ENCODE results near the gene KRTAP17-1.
A peak's percentile ranks its signal among the peaks of the same experiment; 100 is the strongest.

KRTAP17-1 gene

GRCh38 chr17:41340494-41340893 lies 25.0 kb upstream of the KRTAP17-1 start:
- Histone ChIP-seq H3K23ac (ENCODE audit: low read depth, low read length, poor library complexity) (no peak overlapping the region), H2BK15ac (ENCODE audit: low read length) (no peak overlapping the region), H3K27ac (replicated peaks; ENCODE audit: low read length) (no peak overlapping the region), H3K27me3 (ENCODE audit: control insufficient read depth in 3 of 3, insufficient read depth in 3 of 3, low read depth in 1 of 3, low read length in 3 of 3) (no peaks in the 10 kb centered on the region), H4K91ac (ENCODE audit: low read depth, low read length, poor library complexity) (no peak overlapping the region), H3K9ac (ENCODE audit: low read depth, low read length, poor library complexity) (no peak overlapping the region), H3K9me3 (replicated peaks in 1 of 2; ENCODE audit: control insufficient read depth in 2 of 2, insufficient read depth in 1 of 2, low read depth in 1 of 2, low read length in 2 of 2) (peaks cover 0 to 3% of the 10 kb centered on the region in 2 donors), H2AFZ (ENCODE audit: low read length) (no peak overlapping the region), H2AK5ac (ENCODE audit: low read depth, low read length) (no peak overlapping the region), H2BK12ac (ENCODE audit: low read length) (no peak overlapping the region), H3K4me3 (ENCODE audit: low read length in 2 of 2) (no peak overlapping the region), H3K4me2 (ENCODE audit: insufficient read depth, low read length, poor library complexity, severe bottlenecking) (no peak overlapping the region), H3K18ac (ENCODE audit: low read length) (no peak overlapping the region), H3K4me1 (ENCODE audit: control insufficient read depth in 2 of 2, insufficient read depth in 1 of 2, low read depth in 1 of 2, low read length in 2 of 2) (no peaks in the 10 kb centered on the region), H2BK120ac (ENCODE audit: low read depth, low read length) (no peak overlapping the region), H3K36me3 (replicated peaks in 1 of 2; ENCODE audit: control insufficient read depth in 2 of 2, insufficient read depth in 2 of 2, low read length in 2 of 2) (no peaks in the 10 kb centered on the region), H4K8ac (ENCODE audit: low read depth, low read length) (no peak overlapping the region), H3K79me1 (ENCODE audit: low read depth, low read length) (no peaks in the 10 kb centered on the region), H2BK5ac (ENCODE audit: low read length) (no peak overlapping the region), H3K14ac (ENCODE audit: low read length) (no peak overlapping the region), H3K4ac (ENCODE audit: low read length) (no peak overlapping the region)
- no peak for DNase-seq (ENCODE audit: low spot score)
- WGBS, 2 donors (ENCODE audit: extremely low coverage in 2 of 2, insufficient read length in 2 of 2, insufficient replicate concordance in 1 of 2), result no CpG with 5 or more reads among the region's 3 CpGs

GRCh38 chr17:41339571-41340172 lies 24.2 kb upstream of the KRTAP17-1 start:
- no peak overlapping the region for H2AK5ac ChIP-seq (ENCODE audit: low read depth, low read length)
- no peak overlapping the region for H3K18ac ChIP-seq (ENCODE audit: low read length)
- no peak overlapping the region for H4K8ac ChIP-seq (ENCODE audit: low read depth, low read length)
- H2AFZ ChIP-seq (ENCODE audit: low read length), result no peak overlapping the region
- no peak overlapping the region for H2BK5ac ChIP-seq (ENCODE audit: low read length)
- no peaks in the 10 kb centered on the region for H3K36me3 ChIP-seq (replicated peaks in 1 of 2; ENCODE audit: control insufficient read depth in 2 of 2, insufficient read depth in 2 of 2, low read length in 2 of 2)
- no peaks in the 10 kb centered on the region for H3K79me1 ChIP-seq (ENCODE audit: low read depth, low read length)
- no peak overlapping the region for H3K9ac ChIP-seq (ENCODE audit: low read depth, low read length, poor library complexity)
- H3K14ac ChIP-seq (ENCODE audit: low read length), result no peak overlapping the region
- H3K23ac ChIP-seq (ENCODE audit: low read depth, low read length, poor library complexity), result no peak overlapping the region
- no peak overlapping the region for H2BK120ac ChIP-seq (ENCODE audit: low read depth, low read length)
- no peaks in the 10 kb centered on the region for H3K4me1 ChIP-seq (ENCODE audit: control insufficient read depth in 2 of 2, insufficient read depth in 1 of 2, low read depth in 1 of 2, low read length in 2 of 2)
- H3K4ac ChIP-seq (ENCODE audit: low read length), result no peak overlapping the region
- H3K4me2 ChIP-seq (ENCODE audit: insufficient read depth, low read length, poor library complexity, severe bottlenecking), result no peak overlapping the region
- no peak overlapping the region for H2BK15ac ChIP-seq (ENCODE audit: low read length)
- H3K4me3 ChIP-seq (ENCODE audit: low read length in 2 of 2), result no peak overlapping the region
- H4K91ac ChIP-seq (ENCODE audit: low read depth, low read length, poor library complexity), result no peak overlapping the region
- no peaks in the 10 kb centered on the region for H3K27me3 ChIP-seq (ENCODE audit: control insufficient read depth in 3 of 3, insufficient read depth in 3 of 3, low read depth in 1 of 3, low read length in 3 of 3)
- no CpG with 5 or more reads among the region's 2 CpGs for WGBS, 2 donors (ENCODE audit: extremely low coverage in 2 of 2, insufficient read length in 2 of 2, insufficient replicate concordance in 1 of 2)
- peaks cover 0 to 3% of the 10 kb centered on the region in 2 donors for H3K9me3 ChIP-seq (replicated peaks in 1 of 2; ENCODE audit: control insufficient read depth in 2 of 2, insufficient read depth in 1 of 2, low read depth in 1 of 2, low read length in 2 of 2)
- no peak overlapping the region for H2BK12ac ChIP-seq (ENCODE audit: low read length)
- no peak overlapping the region for H3K27ac ChIP-seq (replicated peaks; ENCODE audit: low read length)
- DNase-seq (ENCODE audit: low spot score), result no peak

DNA sequence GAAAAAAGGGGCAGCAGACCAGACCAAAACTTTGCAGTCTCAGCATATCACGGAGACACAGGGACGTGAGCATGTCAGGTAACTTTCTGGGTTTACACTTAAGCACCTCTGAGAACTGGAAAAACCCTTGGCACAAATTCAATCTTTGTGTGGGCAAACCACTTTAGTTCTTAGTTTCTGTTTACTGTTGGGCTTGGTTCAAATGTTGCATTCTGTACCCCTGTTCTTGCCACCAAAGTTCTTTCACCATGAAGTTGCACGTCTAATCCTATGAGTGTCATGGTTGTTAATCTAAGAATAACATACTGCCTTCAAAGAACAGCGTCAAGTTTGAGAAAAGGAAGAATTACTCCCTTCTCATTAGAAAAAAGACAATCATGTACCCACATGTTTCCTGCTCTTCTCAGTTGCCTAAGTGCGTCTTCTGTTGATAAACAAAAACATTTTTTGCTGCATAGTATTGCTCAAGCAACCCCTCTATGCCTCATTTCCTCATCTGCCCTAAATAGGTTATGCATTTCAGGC lies 23.5 kb upstream of the KRTAP17-1 start:
- Histone ChIP-seq H3K23ac (ENCODE audit: low read depth, low read length, poor library complexity) (no peak overlapping the region), H3K18ac (ENCODE audit: low read length) (no peak overlapping the region), H3K4me2 (ENCODE audit: insufficient read depth, low read length, poor library complexity, severe bottlenecking) (no peak overlapping the region), H2BK120ac (ENCODE audit: low read depth, low read length) (no peak overlapping the region), H3K9me3 (replicated peaks in 1 of 2; ENCODE audit: control insufficient read depth in 2 of 2, insufficient read depth in 1 of 2, low read depth in 1 of 2, low read length in 2 of 2) (peaks cover 0 to 3% of the 10 kb centered on the region in 2 donors), H3K4ac (ENCODE audit: low read length) (no peak overlapping the region), H3K9ac (ENCODE audit: low read depth, low read length, poor library complexity) (no peak overlapping the region), H3K79me1 (ENCODE audit: low read depth, low read length) (no peaks in the 10 kb centered on the region), H3K27ac (replicated peaks; ENCODE audit: low read length) (no peak overlapping the region), H2AFZ (ENCODE audit: low read length) (no peak overlapping the region), H3K36me3 (replicated peaks in 1 of 2; ENCODE audit: control insufficient read depth in 2 of 2, insufficient read depth in 2 of 2, low read length in 2 of 2) (no peaks in the 10 kb centered on the region), H4K8ac (ENCODE audit: low read depth, low read length) (no peak overlapping the region), H4K91ac (ENCODE audit: low read depth, low read length, poor library complexity) (no peak overlapping the region), H2BK12ac (ENCODE audit: low read length) (no peak overlapping the region), H3K14ac (ENCODE audit: low read length) (no peak overlapping the region), H2BK15ac (ENCODE audit: low read length) (no peak overlapping the region), H2AK5ac (ENCODE audit: low read depth, low read length) (no peak overlapping the region), H2BK5ac (ENCODE audit: low read length) (no peak overlapping the region), H3K27me3 (ENCODE audit: control insufficient read depth in 3 of 3, insufficient read depth in 3 of 3, low read depth in 1 of 3, low read length in 3 of 3) (no peaks in the 10 kb centered on the region), H3K4me1 (ENCODE audit: control insufficient read depth in 2 of 2, insufficient read depth in 1 of 2, low read depth in 1 of 2, low read length in 2 of 2) (no peaks in the 10 kb centered on the region), H3K4me3 (ENCODE audit: low read length in 2 of 2) (no peak overlapping the region)
- no CpG with 5 or more reads among the region's 5 CpGs for WGBS, 2 donors (ENCODE audit: extremely low coverage in 2 of 2, insufficient read length in 2 of 2, insufficient replicate concordance in 1 of 2)
- no peak for DNase-seq (ENCODE audit: low spot score)

DNA sequence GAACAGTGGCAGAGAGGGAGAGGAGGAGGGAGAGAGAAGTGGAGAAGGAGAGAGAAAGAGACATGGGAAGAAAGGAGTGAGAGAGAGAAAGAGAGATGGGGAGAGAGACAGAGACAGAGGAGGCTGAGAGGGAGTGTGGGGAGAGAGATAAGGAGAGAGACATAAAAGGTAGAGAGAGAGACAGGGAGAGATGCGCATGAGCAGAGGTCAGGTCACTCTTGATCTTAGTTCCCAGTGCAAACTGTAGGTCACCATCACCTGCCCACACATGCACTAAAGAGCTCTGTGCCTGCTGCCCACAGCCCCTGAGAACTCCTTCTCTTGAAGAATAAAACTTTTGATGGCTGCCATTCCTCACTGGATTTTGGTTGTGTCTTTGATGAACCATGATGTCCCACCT lies 20.2 kb upstream of the KRTAP17-1 start:
- no peak overlapping the region for H2BK12ac ChIP-seq (ENCODE audit: low read length)
- no CpG with 5 or more reads among the region's 1 CpG for WGBS, 2 donors (ENCODE audit: extremely low coverage in 2 of 2, insufficient read length in 2 of 2, insufficient replicate concordance in 1 of 2)

More for the DNA sequence above, 20.2 kb upstream of the KRTAP17-1 start:
- H4K91ac ChIP-seq (ENCODE audit: low read depth, low read length, poor library complexity), result no peak overlapping the region
- H3K27me3 ChIP-seq (ENCODE audit: control insufficient read depth in 3 of 3, insufficient read depth in 3 of 3, low read depth in 1 of 3, low read length in 3 of 3), result no peaks in the 10 kb centered on the region
- no peak overlapping the region for H3K4me2 ChIP-seq (ENCODE audit: insufficient read depth, low read length, poor library complexity, severe bottlenecking)
- H3K27ac ChIP-seq (replicated peaks; ENCODE audit: low read length), result no peak overlapping the region
- no peak overlapping the region for H3K9ac ChIP-seq (ENCODE audit: low read depth, low read length, poor library complexity)
- no peak overlapping the region for H2BK15ac ChIP-seq (ENCODE audit: low read length)
- H3K9me3 ChIP-seq (replicated peaks in 1 of 2; ENCODE audit: control insufficient read depth in 2 of 2, insufficient read depth in 1 of 2, low read depth in 1 of 2, low read length in 2 of 2), result no peaks in the 10 kb centered on the region
- no peak for DNase-seq (ENCODE audit: low spot score)
- H3K23ac ChIP-seq (ENCODE audit: low read depth, low read length, poor library complexity), result no peak overlapping the region
- no peak overlapping the region for H2AK5ac ChIP-seq (ENCODE audit: low read depth, low read length)
- no peak overlapping the region for H4K8ac ChIP-seq (ENCODE audit: low read depth, low read length)
- no peak overlapping the region for H2AFZ ChIP-seq (ENCODE audit: low read length)
- H3K79me1 ChIP-seq (ENCODE audit: low read depth, low read length), result no peaks in the 10 kb centered on the region
- no peak overlapping the region for H3K4me3 ChIP-seq (ENCODE audit: low read length in 2 of 2)
- H3K18ac ChIP-seq (ENCODE audit: low read length), result peak overlapping the region; percentile 60
- no peaks in the 10 kb centered on the region for H3K4me1 ChIP-seq (ENCODE audit: control insufficient read depth in 2 of 2, insufficient read depth in 1 of 2, low read depth in 1 of 2, low read length in 2 of 2)
- no peak overlapping the region for H2BK5ac ChIP-seq (ENCODE audit: low read length)
- no peak overlapping the region for H2BK120ac ChIP-seq (ENCODE audit: low read depth, low read length)
- H3K14ac ChIP-seq (ENCODE audit: low read length), result no peak overlapping the region
- H3K36me3 ChIP-seq (replicated peaks in 1 of 2; ENCODE audit: control insufficient read depth in 2 of 2, insufficient read depth in 2 of 2, low read length in 2 of 2), result no peaks in the 10 kb centered on the region
- no peak overlapping the region for H3K4ac ChIP-seq (ENCODE audit: low read length)
